Left colon (tissue), 2 donors: ENCODE measurements around the gene MAP2K2. TPM values are rescaled to one million over a fixed set of nuclear protein-coding genes. Genes with fewer than 3 reads are reported as not detected.
"Not testable (repeated sequence)": the region's sequence is repeated elsewhere in the genome, so short reads cannot be mapped to it uniquely, and the experiment has no call there.

Experiments
- ATAC-seq: fragments of 200-7000 bp; cut with Tn5 transposase; one replicate; pipeline ENCODE4 v1.9.1; 2020; ENCODE audit warnings: mild to moderate bottlenecking, moderate library complexity
- DNase-seq, 2 donors: peaks; one replicate each; pipeline ENCODE4 v3.0.0-alpha.2; 2020
- intact Hi-C, 2 donors: fragments of 100-400 bp; cut with DNase I in 1 of 2; cut with micrococcal nuclease in 1 of 2; formaldehyde crosslinking; loops; one replicate each; pipeline versions ENCODE4 v1.11.2 to v1.14.0; 2022; cut with DNase I, micrococcal nuclease
- total RNA-seq, 2 donors: library from RNA; stranded (reverse); fragmentation: NEBNext Ultra II Directional; extraction: Animal tissue kit (Norgen Biotek cat#: 25700); gene quantifications; one replicate each; pipeline ENCODE4 v1.2.1, GENCODE V29; 2021
- donor health status: DM: no; HTN: no; CAD: no.
- donor health status: DM: yes; HTN: yes; CAD: no.

MAP2K2 gene
- total RNA-seq, 2 donors from 2014 or later: 208 to 229 TPM

- peak; percentile 66 for ATAC-seq
- no peak for DNase-seq
- intact Hi-C loops: no loop called here
These were observed 12.8 kb upstream of the MAP2K2 start for GRCh38 chr19:4136680-4137088.

GRCh38 chr19:4135386-4135785 lies 11.5 kb upstream of the MAP2K2 start:
- ATAC-seq, intact Hi-C loops, DNase-seq: not testable (repeated sequence)

- no peak for ATAC-seq
- intact Hi-C loops: no loop called here
These were observed 10.4 kb upstream of the MAP2K2 start for GRCh38 chr19:4134351-4134750.

GRCh38 chr19:4130744-4131438 lies 7.0 kb upstream of the MAP2K2 start:
- ATAC-seq (peak; percentile 84), DNase-seq (no peak)
- intact Hi-C loops: no loop called here

More at GRCh38 chr19:4134351-4134750, 10.4 kb upstream of the MAP2K2 start:
- DNase-seq: no peak

- DNase-seq, intact Hi-C loops: not testable (repeated sequence)
- ATAC-seq: peak; percentile 6
These were observed 5.1 kb upstream of the MAP2K2 start for GRCh38 chr19:4129050-4129449.

- ATAC-seq: peak; percentile 30
- DNase-seq, intact Hi-C loops: not testable (repeated sequence)
These were observed 3.4 kb upstream of the MAP2K2 start for GRCh38 chr19:4127322-4127721.

GRCh38 chr19:4124638-4125037 lies 716 bp upstream of the MAP2K2 start:
- DNase-seq: no peak
- no peak for ATAC-seq
- intact Hi-C loops: no loop called here

- intact Hi-C loops: no loop called here
- ATAC-seq: no peak
- DNase-seq: no peak
These were observed 1.4 kb downstream of the MAP2K2 start for GRCh38 chr19:4122480-4122879.

GRCh38 chr19:4121815-4122214 lies 2.1 kb downstream of the MAP2K2 start:
- no peak for DNase-seq
- intact Hi-C loops: no loop called here
- ATAC-seq: no peak

GRCh38 chr19:4121273-4121612 lies 2.7 kb downstream of the MAP2K2 start:
- intact Hi-C loops: no loop called here
- DNase-seq: no peak
- no peak for ATAC-seq

- DNase-seq: no peak
- intact Hi-C loops: no loop called here
- no peak for ATAC-seq
These were observed 3.2 kb downstream of the MAP2K2 start for GRCh38 chr19:4120559-4121272.

- intact Hi-C loops: no loop called here
- ATAC-seq (no peak), DNase-seq (no peak)
These were observed 4.2 kb downstream of the MAP2K2 start for GRCh38 chr19:4119763-4120162.

GRCh38 chr19:4115818-4116385 lies 8.0 kb downstream of the MAP2K2 start:
- ATAC-seq: no peak
- DNase-seq: no peak
- intact Hi-C loops: no loop called here

- intact Hi-C loops: no loop called here
- peak; percentile 36 for ATAC-seq
- DNase-seq: peak in 1 of 2 donors; percentile 55
These were observed 8.7 kb downstream of the MAP2K2 start for GRCh38 chr19:4115050-4115817.

GRCh38 chr19:4114181-4114580 lies 9.7 kb downstream of the MAP2K2 start:
- DNase-seq (peak in 1 of 2 donors; percentile 3), ATAC-seq (no peak)
- intact Hi-C loops: no loop called here

GRCh38 chr19:4113398-4114088 lies 10.4 kb downstream of the MAP2K2 start:
- no peak for ATAC-seq

GRCh38 chr19:4112367-4112766 lies 11.6 kb downstream of the MAP2K2 start:
- intact Hi-C loops: no loop called here
- ATAC-seq: peak; percentile 11
- DNase-seq: peak in 1 of 2 donors; percentile 4

More at GRCh38 chr19:4113398-4114088, 10.4 kb downstream of the MAP2K2 start:
- peak in 1 of 2 donors; percentile 4 for DNase-seq
- intact Hi-C loops: no loop called here

- no peak for DNase-seq
- intact Hi-C loops: no loop called here
- ATAC-seq: no peak
These were observed 14.3 kb downstream of the MAP2K2 start for GRCh38 chr19:4109626-4109945.
